SK-N-SH (cell line): ENCODE measurements around the gene USP25. TPM values are rescaled to one million over a fixed set of nuclear protein-coding genes. Genes with fewer than 3 reads are reported as not detected.

Experiments used
- CTCF ChIA-PET: fragments of 300-600, 350-600 bp; formaldehyde crosslinking; extraction: SDS; loops from one replicate; lab custom pipeline; 2021; lab: Yijun Ruan, JAX
- POLR2A ChIA-PET: fragments of 350-600 bp; sonication (Branson Sonifier 250); formaldehyde crosslinking; extraction: SDS; loops from one replicate; lab custom pipeline; 2020; ENCODE audit warnings: antibody characterized with exemption, inconsistent platforms; lab: Yijun Ruan, JAX
- DNase-seq: peaks from one replicate; pipeline ENCODE4 v3.0.0; 2012
- H2AFZ ChIP-seq: fragments of 200-600 bp; sonication (generic); 2 replicates; pipeline ENCODE4 v1.8.1; 2016; ENCODE audit warnings: antibody characterized with exemption, mild to moderate bottlenecking, low read depth
- H3F3A ChIP-seq: fragments of 200-600 bp; sonication (generic); replicated peaks from 2 replicates; pipeline ENCODE3; 2016; ENCODE audit warnings: antibody characterized with exemption, mild to moderate bottlenecking; ENCODE audit not compliant: insufficient read depth
- H3K27ac ChIP-seq, 2 experiments: fragments of 200-500 bp in 1 of 2; fragments of 200-600 bp in 1 of 2; sonication (Bioruptor generic) in 1 of 2; sonication (generic), shearing (Covaris generic) in 1 of 2; 2 replicates each; pipeline versions ENCODE4 v1.5.1 to v1.6.1; 2014 to 2016; ENCODE audit warnings: low read depth in 2 of 2, inconsistent platforms in 1 of 2, low read length in 1 of 2, mild to moderate bottlenecking in 1 of 2, mixed read lengths in 1 of 2
- H3K27me3 ChIP-seq: fragments of 200-600 bp; sonication (generic), shearing (Covaris generic); 2 replicates; pipeline ENCODE4 v1.6.1; 2016; ENCODE audit warnings: mixed run types; ENCODE audit not compliant: insufficient read depth
- H3K36me3 ChIP-seq, 2 experiments: fragments of 200-500 bp in 1 of 2; fragments of 200-600 bp in 1 of 2; sonication (Bioruptor generic) in 1 of 2; sonication (generic) in 1 of 2; replicated peaks in 1 of 2; 2 replicates each; pipeline versions ENCODE3 to v1.5.1; 2014 to 2016; ENCODE audit warnings: low read length in 1 of 2, mild to moderate bottlenecking in 1 of 2; ENCODE audit not compliant: insufficient read depth in 2 of 2, control insufficient read depth in 1 of 2
- H3K4me1 ChIP-seq, 2 experiments: fragments of 200-500 bp in 1 of 2; fragments of 200-600 bp in 1 of 2; sonication (Bioruptor generic) in 1 of 2; sonication (generic), shearing (Covaris generic) in 1 of 2; 2 replicates each; pipeline versions ENCODE4 v1.5.1 to v1.6.1; 2014 to 2016; ENCODE audit warnings: low read depth in 1 of 2, low read length in 1 of 2, mixed run types in 1 of 2; ENCODE audit not compliant: insufficient read depth in 2 of 2, control insufficient read depth in 1 of 2
- H3K4me2 ChIP-seq: fragments of 200-600 bp; sonication (generic), shearing (Covaris generic); 2 replicates; pipeline ENCODE4 v1.6.1; 2017; ENCODE audit warnings: mixed run types
- H3K4me3 ChIP-seq, 2 experiments: fragments of 200-500 bp in 1 of 2; fragments of 200-600 bp in 1 of 2; sonication (Bioruptor generic) in 1 of 2; sonication (generic), shearing (Covaris generic) in 1 of 2; 2 replicates each; pipeline versions ENCODE4 v1.5.1 to v1.8.1; 2014 to 2016; ENCODE audit warnings: low read depth in 2 of 2, inconsistent platforms in 1 of 2, low read length in 1 of 2, mild to moderate bottlenecking in 1 of 2, mixed read lengths in 1 of 2, moderate library complexity in 1 of 2
- H3K79me2 ChIP-seq: fragments of 200-600 bp; sonication (generic); 2 replicates; pipeline ENCODE4 v1.8.1; 2017; ENCODE audit warnings: mild to moderate bottlenecking; ENCODE audit not compliant: insufficient read depth
- H3K9ac ChIP-seq: fragments of 200-600 bp; sonication (generic); 2 replicates; pipeline ENCODE4 v1.6.1; 2017; ENCODE audit warnings: mixed run types
- H3K9me2 ChIP-seq: fragments of 200-600 bp; sonication (generic); 2 replicates; pipeline ENCODE4 v1.6.1; 2017; ENCODE audit warnings: mixed run types
- H3K9me3 ChIP-seq: fragments of 200-600 bp; sonication (generic); 2 replicates; pipeline ENCODE4 v1.6.1; 2017; ENCODE audit warnings: mixed run types, mild to moderate bottlenecking, moderate library complexity
- H4K20me1 ChIP-seq: fragments of 200-600 bp; sonication (generic); 2 replicates; pipeline ENCODE4 v1.6.1; 2017; ENCODE audit warnings: mild to moderate bottlenecking, mixed run types; ENCODE audit not compliant: insufficient read depth
- CTCF ChIP-seq: fragments of 200-600 bp; sonication (generic); IDR thresholded peaks from 2 replicates; pipeline ENCODE4 v1.6.1; 2017; ENCODE audit warnings: antibody characterized with exemption, mild to moderate bottlenecking, moderate library complexity
- ELF1 ChIP-seq: IDR thresholded peaks from 2 replicates; pipeline ENCODE4 v1.4.0; 2012
- EZH2phosphoT487 ChIP-seq: fragments of 200-600 bp; sonication (generic); IDR thresholded peaks from 2 replicates; pipeline ENCODE4 v1.6.1; 2017; ENCODE audit warnings: low read depth, mixed run types, mild to moderate bottlenecking, antibody characterized with exemption, moderate library complexity, borderline replicate concordance
- FOSL2 ChIP-seq: IDR thresholded peaks from 2 replicates; pipeline ENCODE4 v1.4.0; 2012; ENCODE audit warnings: low read depth, mild to moderate bottlenecking, moderate library complexity, borderline replicate concordance
- FOXJ3 ChIP-seq: sonication (generic); formaldehyde crosslinking; IDR thresholded peaks from 2 replicates; pipeline ENCODE4 v1.5.1; 2020; ENCODE audit warnings: mild to moderate bottlenecking, missing genetic modification reagents
- FOXM1 ChIP-seq: IDR thresholded peaks from 2 replicates; pipeline ENCODE4 v1.4.0; 2012; ENCODE audit warnings: low read depth, mild to moderate bottlenecking
- GABPA ChIP-seq: IDR thresholded peaks from 2 replicates; pipeline ENCODE4 v1.4.0; 2012; ENCODE audit warnings: low read depth, mild to moderate bottlenecking
- JUND ChIP-seq: IDR thresholded peaks from 2 replicates; pipeline ENCODE4 v1.4.0; 2012
- MEF2A ChIP-seq: IDR thresholded peaks from 2 replicates; pipeline ENCODE4 v1.4.0; 2012; ENCODE audit warnings: low read depth, borderline replicate concordance
- MXI1 ChIP-seq: IDR thresholded peaks from 2 replicates; pipeline ENCODE4 v1.6.1; 2012; ENCODE audit warnings: mild to moderate bottlenecking, low read depth, low read length, improper control_type of control experiment
- NRF1 ChIP-seq: IDR thresholded peaks from 2 replicates; pipeline ENCODE4 v1.6.1; 2012; ENCODE audit warnings: low read depth, mild to moderate bottlenecking, low read length
- POLR2AphosphoS5 ChIP-seq: IDR thresholded peaks from 2 replicates; pipeline ENCODE4 v1.6.1; 2012; ENCODE audit warnings: low read depth, low read length
- RFX5 ChIP-seq: IDR thresholded peaks from 2 replicates; pipeline ENCODE4 v1.6.1; 2012; ENCODE audit warnings: mild to moderate bottlenecking, improper control_type of control experiment, low read length
- TCF12 ChIP-seq: IDR thresholded peaks from 2 replicates; pipeline ENCODE4 v1.4.0; 2012
- TEAD4 ChIP-seq: IDR thresholded peaks from 2 replicates; pipeline ENCODE4 v1.4.0; 2012; ENCODE audit warnings: mild to moderate bottlenecking, borderline replicate concordance; ENCODE audit not compliant: insufficient read depth
- USF1 ChIP-seq: IDR thresholded peaks from 2 replicates; pipeline ENCODE4 v1.4.0; 2012; ENCODE audit warnings: low read depth, borderline replicate concordance
- YY1 ChIP-seq: IDR thresholded peaks from 2 replicates; pipeline ENCODE4 v1.4.0; 2012; ENCODE audit warnings: low read depth, mild to moderate bottlenecking
- WGBS: methylation state at CpG from one replicate; pipeline ENCODE4 v1.1.6; 2017; ENCODE audit warnings: low lambda C conversion rate; 5-methylcytosine and 5-hydroxymethylcytosine counted together
- polyA plus RNA-seq, 3 experiments: library from polyadenylated mRNA; depleted of rRNA; stranded (reverse); fragments of >200 nt; gene quantifications; 2 replicates each; pipeline ENCODE4 v1.2.3, GENCODE V29; 2012
- TF ChIP-seq, protein P1 (sequence below): IDR thresholded peaks from 2 replicates; pipeline ENCODE4 v1.4.0; 2012; ENCODE audit warnings: low read depth, borderline replicate concordance

The USP25 gene
- polyA plus RNA-seq, 1 of the 3 experiments (the other 2 are of a cell fraction), result 4.6 TPM

- no peak overlapping the region for H3K4me3 ChIP-seq
- CTCF ChIA-PET, result interaction anchor here (0.7 to 1.7 kb wide), 2 partner anchors 109 to 1376 kb away, joined by 3 to 4 read pairs; no protein-coding TSS in a partner anchor
- POLR2A ChIA-PET, result no interaction called here
- H3K27ac ChIP-seq, result no peak overlapping the region
- no peaks in the 10 kb centered on the region for H4K20me1 ChIP-seq
- no peaks in the 10 kb centered on the region; a peak in 1 of 4 replicates for H3K4me1 ChIP-seq
- 81% methylated on average over 4 of the region's 4 CpGs for WGBS
- no peaks in the 10 kb centered on the region for H3K9me3 ChIP-seq
- no peak overlapping the region for H3K9ac ChIP-seq
- H2AFZ ChIP-seq, result no peak overlapping the region
- H3K79me2 ChIP-seq, result no peaks in the 10 kb centered on the region
- H3F3A ChIP-seq, result no peaks in the 10 kb centered on the region
- no peaks in the 10 kb centered on the region for H3K36me3 ChIP-seq
- TF ChIP-seq CTCF (no peak), USF1 (no peak), JUND (no peak), FOSL2 (no peak), EZH2phosphoT487 (no peak), TCF12 (no peak), GABPA (no peak), YY1 (no peak), NRF1 (no peak), FOXJ3 (CRISPR knock-in tag) (no peak), MEF2A (no peak), MXI1 (no peak), ELF1 (no peak), POLR2AphosphoS5 (no peak), RFX5 (no peak), TEAD4 (no peak), FOXM1 (no peak)
- TF ChIP-seq, protein P1, sequence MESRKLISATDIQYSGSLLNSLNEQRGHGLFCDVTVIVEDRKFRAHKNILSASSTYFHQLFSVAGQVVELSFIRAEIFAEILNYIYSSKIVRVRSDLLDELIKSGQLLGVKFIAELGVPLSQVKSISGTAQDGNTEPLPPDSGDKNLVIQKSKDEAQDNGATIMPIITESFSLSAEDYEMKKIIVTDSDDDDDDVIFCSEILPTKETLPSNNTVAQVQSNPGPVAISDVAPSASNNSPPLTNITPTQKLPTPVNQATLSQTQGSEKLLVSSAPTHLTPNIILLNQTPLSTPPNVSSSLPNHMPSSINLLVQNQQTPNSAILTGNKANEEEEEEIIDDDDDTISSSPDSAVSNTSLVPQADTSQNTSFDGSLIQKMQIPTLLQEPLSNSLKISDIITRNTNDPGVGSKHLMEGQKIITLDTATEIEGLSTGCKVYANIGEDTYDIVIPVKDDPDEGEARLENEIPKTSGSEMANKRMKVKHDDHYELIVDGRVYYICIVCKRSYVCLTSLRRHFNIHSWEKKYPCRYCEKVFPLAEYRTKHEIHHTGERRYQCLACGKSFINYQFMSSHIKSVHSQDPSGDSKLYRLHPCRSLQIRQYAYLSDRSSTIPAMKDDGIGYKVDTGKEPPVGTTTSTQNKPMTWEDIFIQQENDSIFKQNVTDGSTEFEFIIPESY, result no peak
- no peak for DNase-seq
- H3K4me2 ChIP-seq, result no peak overlapping the region
- no peaks in the 10 kb centered on the region for H3K27me3 ChIP-seq
- H3K9me2 ChIP-seq, result no peaks in the 10 kb centered on the region
Observed at GRCh38 chr21:15893902-15894301, 164.1 kb downstream of the USP25 start.
